Body of pancreas (tissue), 4 donors: ENCODE measurements around the gene BAZ2B. TPM values are rescaled to one million over a fixed set of nuclear protein-coding genes. Genes with fewer than 3 reads are reported as not detected.

Experiments used
- ATAC-seq: fragments of 150-250 bp; one replicate; pipeline ENCODE4 v1.9.1; 2016
- DNase-seq, 4 donors: peaks; one replicate each; pipeline ENCODE4 v3.0.0-alpha.2; 2019
- H3K27ac ChIP-seq, 4 donors: fragments of 200-600 bp; sonication (generic); 1 replicate in 3 of 4; 2 replicates in 1 of 4; pipeline versions ENCODE4 v1.5.1 to v1.6.1; 2016 to 2019; ENCODE audit warnings: mild to moderate bottlenecking in 1 of 4, mixed read lengths in 1 of 4, moderate library complexity in 1 of 4
- H3K27me3 ChIP-seq, 2 donors: fragments of 200-600 bp; sonication (generic); one replicate each; pipeline ENCODE4 v1.6.0; 2016; ENCODE audit warnings: mild to moderate bottlenecking in 1 of 2
- H3K36me3 ChIP-seq, 2 donors: fragments of 200-600 bp; sonication (generic); replicated peaks in 1 of 2; 2 replicates each; pipeline ENCODE4 v1.5.1; 2016; ENCODE audit warnings: low read depth in 2 of 2; ENCODE audit not compliant: insufficient read depth in 1 of 2
- H3K4me1 ChIP-seq: fragments of 200-600 bp; sonication (generic); one replicate; pipeline ENCODE4 v1.6.0; 2016
- H3K4me3 ChIP-seq, 2 donors: fragments of 200-600 bp; sonication (generic); 1 replicate in 1 of 2; 2 replicates in 1 of 2; pipeline ENCODE4 v1.5.1; 2016 to 2019
- H3K9me3 ChIP-seq, 3 donors: fragments of 200-600 bp; sonication (generic); 1 replicate in 2 of 3; 2 replicates in 1 of 3; pipeline ENCODE4 v1.5.1; 2016
- CTCF ChIP-seq, 7 experiments: fragments of 450-650 bp in 4 of 7; fragments of 200-600 bp in 3 of 7; sonication (generic) in 3 of 7; IDR thresholded peaks; one replicate each; pipeline ENCODE4 v1.5.1; 2016 to 2019; ENCODE audit warnings: antibody characterized with exemption in 7 of 7
- POLR2A ChIP-seq, 3 donors: fragments of 450-650 bp; IDR thresholded peaks; one replicate each; pipeline ENCODE4 v1.6.1; 2016; ENCODE audit warnings: antibody characterized with exemption in 3 of 3, mild to moderate bottlenecking in 2 of 3
- WGBS, 2 donors: methylation state at CpG; one replicate each; pipeline ENCODE4 v1.1.5; 2017; 5-methylcytosine and 5-hydroxymethylcytosine counted together
- intact Hi-C: fragments of 100-400 bp; cut with DNase I; formaldehyde crosslinking; loops from one replicate; pipeline ENCODE4 v1.15.1; 2023
- total RNA-seq, 2 donors: library from RNA; depleted of rRNA; stranded (reverse); fragments of >200 nt; gene quantifications; one replicate each; pipeline ENCODE4 v1.1.0, GENCODE V29; 2016

Gene BAZ2B
- total RNA-seq, 2 donors from 2014 or later = 62.5 to 104 TPM

GRCh38 chr2:159449504-159450124, 166.7 kb downstream of the BAZ2B start:
- 0% methylated on average over 1 of the region's 1 CpG for WGBS, 2 donors
- H3K4me1 ChIP-seq = no peaks in the 10 kb centered on the region
- H3K9me3 ChIP-seq = no peaks in the 10 kb centered on the region
- peaks cover 0 to 8% of the 10 kb centered on the region in 2 donors for H3K36me3 ChIP-seq
- ATAC-seq (no peak), DNase-seq (no peak)
- no peak overlapping the region for H3K4me3 ChIP-seq
- TF ChIP-seq CTCF (IDR thresholded peaks at IDR 0.05) = no peak
- TF ChIP-seq POLR2A (IDR thresholded peaks at IDR 0.05) = no peak
- intact Hi-C loops = no loop called here
- no peaks in the 10 kb centered on the region for H3K27me3 ChIP-seq
- H3K27ac ChIP-seq = no peak overlapping the region

- Histone ChIP-seq H3K4me3 (no peak overlapping the region), H3K4me1 (peaks cover 4% of the 10 kb centered on the region), H3K36me3 (peaks cover 0 to 12% of the 10 kb centered on the region in 2 donors), H3K27me3 (no peaks in the 10 kb centered on the region), H3K27ac (no peak overlapping the region), H3K9me3 (no peaks in the 10 kb centered on the region)
- 88 to 93% methylated on average over 2 of the region's 2 CpGs for WGBS, 2 donors
- intact Hi-C loops = no loop called here
- DNase-seq = no peak
- TF ChIP-seq CTCF (IDR thresholded peaks at IDR 0.05) (no peak), POLR2A (IDR thresholded peaks at IDR 0.05) (no peak)
- ATAC-seq = no peak
Measured at GRCh38 chr2:159446817-159447216, 169.5 kb downstream of the BAZ2B start.

- H3K9me3 ChIP-seq = no peaks in the 10 kb centered on the region
- no peak overlapping the region for H3K4me3 ChIP-seq
- H3K27me3 ChIP-seq = no peaks in the 10 kb centered on the region
- H3K36me3 ChIP-seq = peaks cover 0 to 12% of the 10 kb centered on the region in 2 donors
- no peak for DNase-seq
- no peak for ATAC-seq
- peaks cover 7% of the 10 kb centered on the region for H3K4me1 ChIP-seq
- 93 to 96% methylated on average over 2 of the region's 2 CpGs for WGBS, 2 donors
- TF ChIP-seq CTCF (IDR thresholded peaks at IDR 0.05) (no peak), POLR2A (IDR thresholded peaks at IDR 0.05) (no peak)
- intact Hi-C loops = no loop called here
- H3K27ac ChIP-seq = no peak overlapping the region
Measured at GRCh38 chr2:159446201-159446600, 170.1 kb downstream of the BAZ2B start.

GRCh38 chr2:159445307-159445706, 171.0 kb downstream of the BAZ2B start:
- no peak for TF ChIP-seq POLR2A (IDR thresholded peaks at IDR 0.05)
- no peak for TF ChIP-seq CTCF (IDR thresholded peaks at IDR 0.05)
- ATAC-seq (no peak), DNase-seq (no peak)
- intact Hi-C loops = no loop called here
- H3K4me3 ChIP-seq = no peak overlapping the region
- peaks cover 0 to 12% of the 10 kb centered on the region in 2 donors for H3K36me3 ChIP-seq
- H3K27me3 ChIP-seq = no peaks in the 10 kb centered on the region
- H3K4me1 ChIP-seq = peaks cover 10% of the 10 kb centered on the region
- no peaks in the 10 kb centered on the region for H3K9me3 ChIP-seq
- no peak overlapping the region for H3K27ac ChIP-seq

GRCh38 chr2:159444754-159445153, 171.6 kb downstream of the BAZ2B start:
- Histone ChIP-seq H3K36me3 (peaks cover 0 to 12% of the 10 kb centered on the region in 2 donors), H3K4me3 (no peak overlapping the region), H3K27ac (no peak overlapping the region), H3K9me3 (no peaks in the 10 kb centered on the region), H3K27me3 (no peaks in the 10 kb centered on the region), H3K4me1 (peaks cover 10% of the 10 kb centered on the region)
- no peak for DNase-seq
- no peak for ATAC-seq
- intact Hi-C loops = no loop called here
- TF ChIP-seq CTCF (IDR thresholded peaks at IDR 0.05) (no peak), POLR2A (IDR thresholded peaks at IDR 0.05) (no peak)
